ENCODE measurements around the gene EHMT1. TPM values are rescaled to one million over a fixed set of nuclear protein-coding genes. Genes with fewer than 3 reads are reported as not detected.

Gene EHMT1
- polyA plus RNA-seq, 3 donors: 10.1 to 46.5 (median 15.0) TPM

DNA sequence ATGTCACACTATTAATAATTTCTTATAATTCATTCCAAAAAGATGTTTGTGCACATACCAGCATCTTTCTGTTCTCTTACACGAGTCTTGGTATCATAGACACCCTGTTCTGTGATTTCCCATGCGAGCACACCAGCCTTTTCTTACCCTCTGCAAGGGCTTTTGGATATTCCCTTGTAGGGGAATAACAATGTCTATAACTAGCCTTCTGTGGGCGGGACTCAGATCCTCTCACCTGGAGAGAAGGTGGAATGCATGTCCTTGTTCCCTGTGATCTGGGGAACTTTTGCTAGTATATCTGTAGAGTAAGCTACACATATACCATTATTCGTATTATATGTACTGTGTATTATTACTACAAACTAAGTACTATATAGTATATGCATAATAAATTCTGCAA lies 44.8 kb downstream of the EHMT1 start:
- no peak overlapping the region for H3K27ac ChIP-seq (ENCODE audit: low read depth in 1 of 2, low read length in 2 of 2)
- intact Hi-C loops (cut with micrococcal nuclease): no loop called here
- no peaks in the 10 kb centered on the region for H3K9me3 ChIP-seq (replicated peaks in 1 of 2; ENCODE audit: control insufficient read depth in 1 of 2, insufficient read depth in 1 of 2, low read length in 2 of 2)
- Mint-ChIP-seq H3K4me3 (no peak overlapping the region), H3K9me3 (no peaks in the 10 kb centered on the region), H3K27ac (no peak overlapping the region), H3K27me3 (ENCODE audit: low read depth in 3 of 3) (peaks cover 0 to 4% (median 0%) of the 10 kb centered on the region in 3 donors), H3K36me3 (peaks cover 24 to 45% of the 10 kb centered on the region in 2 donors), H3K4me1 (peaks cover 17% of the 10 kb centered on the region)
- peaks cover 0 to 3% of the 10 kb centered on the region in 2 donors for H3K4me1 ChIP-seq (ENCODE audit: control insufficient read depth in 1 of 2, insufficient read depth in 2 of 2, low read length in 2 of 2)
- peaks cover 11 to 44% of the 10 kb centered on the region in 2 donors for H3K36me3 ChIP-seq (replicated peaks in 1 of 2; ENCODE audit: control insufficient read depth in 1 of 2, insufficient read depth in 2 of 2, low read length in 2 of 2)
- peaks cover 73% of the 10 kb centered on the region for H4K20me1 ChIP-seq (ENCODE audit: insufficient read depth, low read length)
- DNase-seq: no peak
- H3K4me3 ChIP-seq (replicated peaks in 1 of 3; ENCODE audit: low read depth in 2 of 3, low read length in 3 of 3): no peak overlapping the region
- WGBS (ENCODE audit: insufficient coverage): no CpG with 5 or more reads among the region's 4 CpGs
- no peaks in the 10 kb centered on the region for H3K27me3 ChIP-seq (ENCODE audit: control insufficient read depth in 2 of 2, insufficient read depth in 2 of 2, low read length in 2 of 2)
- H2AFZ ChIP-seq (ENCODE audit: insufficient read depth, low read depth, low read length, poor library complexity, severe bottlenecking): no peak overlapping the region
- TF ChIP-seq, protein P1, sequence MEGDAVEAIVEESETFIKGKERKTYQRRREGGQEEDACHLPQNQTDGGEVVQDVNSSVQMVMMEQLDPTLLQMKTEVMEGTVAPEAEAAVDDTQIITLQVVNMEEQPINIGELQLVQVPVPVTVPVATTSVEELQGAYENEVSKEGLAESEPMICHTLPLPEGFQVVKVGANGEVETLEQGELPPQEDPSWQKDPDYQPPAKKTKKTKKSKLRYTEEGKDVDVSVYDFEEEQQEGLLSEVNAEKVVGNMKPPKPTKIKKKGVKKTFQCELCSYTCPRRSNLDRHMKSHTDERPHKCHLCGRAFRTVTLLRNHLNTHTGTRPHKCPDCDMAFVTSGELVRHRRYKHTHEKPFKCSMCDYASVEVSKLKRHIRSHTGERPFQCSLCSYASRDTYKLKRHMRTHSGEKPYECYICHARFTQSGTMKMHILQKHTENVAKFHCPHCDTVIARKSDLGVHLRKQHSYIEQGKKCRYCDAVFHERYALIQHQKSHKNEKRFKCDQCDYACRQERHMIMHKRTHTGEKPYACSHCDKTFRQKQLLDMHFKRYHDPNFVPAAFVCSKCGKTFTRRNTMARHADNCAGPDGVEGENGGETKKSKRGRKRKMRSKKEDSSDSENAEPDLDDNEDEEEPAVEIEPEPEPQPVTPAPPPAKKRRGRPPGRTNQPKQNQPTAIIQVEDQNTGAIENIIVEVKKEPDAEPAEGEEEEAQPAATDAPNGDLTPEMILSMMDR (IDR thresholded peaks at IDR 0.05): no peak
- H3K4me2 ChIP-seq (replicated peaks; ENCODE audit: extremely low read depth, low read length, poor library complexity, severe bottlenecking): no peak overlapping the region
- H3K9ac ChIP-seq (ENCODE audit: insufficient read depth, low read length, poor library complexity, severe bottlenecking): no peak overlapping the region
- peaks cover 89% of the 10 kb centered on the region for H3K79me2 ChIP-seq (ENCODE audit: insufficient read depth, low read length)

DNA sequence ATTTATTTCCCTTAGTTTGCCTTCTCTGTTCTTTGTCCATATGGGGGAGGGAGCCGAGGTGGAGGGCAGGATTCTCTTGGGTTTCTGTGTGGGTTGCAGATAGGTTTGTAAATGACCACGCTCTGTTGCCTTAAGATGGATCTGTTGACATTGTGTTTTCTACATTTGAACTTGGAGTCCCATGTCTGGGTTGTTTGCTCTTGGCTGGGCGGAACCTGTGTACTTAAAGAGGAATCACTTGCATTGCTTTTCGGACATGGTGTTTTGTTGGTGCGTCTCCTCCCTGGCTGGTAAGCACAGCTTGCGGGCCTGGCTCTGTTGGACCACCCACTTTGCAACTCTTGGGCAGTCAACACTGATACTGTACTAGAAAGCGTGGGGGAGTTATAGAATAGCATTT lies 45.9 kb downstream of the EHMT1 start:
- H3K4me2 ChIP-seq (replicated peaks; ENCODE audit: extremely low read depth, low read length, poor library complexity, severe bottlenecking): no peak overlapping the region
- no peaks in the 10 kb centered on the region for H3K4me1 ChIP-seq (ENCODE audit: control insufficient read depth in 1 of 2, insufficient read depth in 2 of 2, low read length in 2 of 2)
- H3K9me3 ChIP-seq (replicated peaks in 1 of 2; ENCODE audit: control insufficient read depth in 1 of 2, insufficient read depth in 1 of 2, low read length in 2 of 2): no peaks in the 10 kb centered on the region
- peaks cover 30 to 54% of the 10 kb centered on the region in 2 donors for H3K36me3 Mint-ChIP-seq
- peaks cover 0 to 6% (median 0%) of the 10 kb centered on the region in 3 donors for H3K27me3 Mint-ChIP-seq (ENCODE audit: low read depth in 3 of 3)
- TF ChIP-seq, protein P1 (IDR thresholded peaks at IDR 0.05): no peak
- H3K27ac ChIP-seq (ENCODE audit: low read depth in 1 of 2, low read length in 2 of 2): no peak overlapping the region
- H3K9ac ChIP-seq (ENCODE audit: insufficient read depth, low read length, poor library complexity, severe bottlenecking): no peak overlapping the region
- H3K4me1 Mint-ChIP-seq: peaks cover 20% of the 10 kb centered on the region
- DNase-seq: no peak
- WGBS (ENCODE audit: insufficient coverage): 100% methylated on average over 4 of the region's 7 CpGs
- peaks cover 95% of the 10 kb centered on the region for H3K79me2 ChIP-seq (ENCODE audit: insufficient read depth, low read length)
- peaks cover 17 to 54% of the 10 kb centered on the region in 2 donors for H3K36me3 ChIP-seq (replicated peaks in 1 of 2; ENCODE audit: control insufficient read depth in 1 of 2, insufficient read depth in 2 of 2, low read length in 2 of 2)
- no peak overlapping the region for H3K27ac Mint-ChIP-seq
- H4K20me1 ChIP-seq (ENCODE audit: insufficient read depth, low read length): peaks cover 76% of the 10 kb centered on the region
- no peak overlapping the region for H3K4me3 Mint-ChIP-seq
- no peaks in the 10 kb centered on the region for H3K27me3 ChIP-seq (ENCODE audit: control insufficient read depth in 2 of 2, insufficient read depth in 2 of 2, low read length in 2 of 2)
- no peak overlapping the region for H2AFZ ChIP-seq (ENCODE audit: insufficient read depth, low read depth, low read length, poor library complexity, severe bottlenecking)
- H3K4me3 ChIP-seq (replicated peaks in 1 of 3; ENCODE audit: low read depth in 2 of 3, low read length in 3 of 3): no peak overlapping the region
- H3K9me3 Mint-ChIP-seq: no peaks in the 10 kb centered on the region
- intact Hi-C loops (cut with micrococcal nuclease): no loop called here
